Astrocyte (in vitro differentiated cells and primary cell): ENCODE measurements around the gene RSPH6A. TPM values are rescaled to one million over a fixed set of nuclear protein-coding genes. Genes with fewer than 3 reads are reported as not detected.

Source experiments
- DNase-seq: peaks from one replicate; pipeline ENCODE4 v3.0.0-alpha.2; 2010; ENCODE audit warnings: low read depth
- FAIRE-seq: peaks from 2 replicates; lab custom pipeline; 2011; peaks lifted over from hg19 to GRCh38; lab: Jason Lieb, UNC
- H2AFZ ChIP-seq: 2 replicates; pipeline ENCODE4 v1.6.0; 2012; ENCODE audit warnings: low read depth, low read length, inconsistent platforms
- H3K27ac ChIP-seq: 2 replicates; pipeline ENCODE4 v1.5.1; 2011; ENCODE audit warnings: low read depth, low read length, inconsistent platforms
- H3K27me3 ChIP-seq: 2 replicates; pipeline ENCODE4 v1.6.0; 2011; ENCODE audit warnings: low read length, inconsistent platforms; ENCODE audit not compliant: insufficient read depth
- H3K36me3 ChIP-seq: 2 replicates; pipeline ENCODE4 v1.5.1; 2011; ENCODE audit warnings: low read length, inconsistent platforms; ENCODE audit not compliant: insufficient read depth
- H3K4me1 ChIP-seq: 2 replicates; pipeline ENCODE4 v1.5.1; 2011; ENCODE audit warnings: low read length, inconsistent platforms; ENCODE audit not compliant: insufficient read depth
- H3K4me2 ChIP-seq: 2 replicates; pipeline ENCODE4 v1.6.0; 2012; ENCODE audit warnings: low read length, inconsistent platforms
- H3K4me3 ChIP-seq: 2 replicates; pipeline ENCODE4 v1.5.1; 2011; ENCODE audit warnings: low read depth, mild to moderate bottlenecking, low read length, inconsistent platforms; ENCODE audit not compliant: insufficient read depth
- H3K79me2 ChIP-seq: 2 replicates; pipeline ENCODE4 v1.6.0; 2012; ENCODE audit warnings: mild to moderate bottlenecking, low read length, inconsistent platforms; ENCODE audit not compliant: insufficient read depth
- H3K9ac ChIP-seq: 2 replicates; pipeline ENCODE4 v1.6.0; 2012; ENCODE audit warnings: mild to moderate bottlenecking, low read length, inconsistent platforms
- H3K9me3 ChIP-seq: 2 replicates; pipeline ENCODE4 v1.5.1; 2012; ENCODE audit warnings: low read depth, mild to moderate bottlenecking, low read length, inconsistent platforms; ENCODE audit not compliant: insufficient read depth
- H4K20me1 ChIP-seq: 2 replicates; pipeline ENCODE4 v1.6.0; 2012; ENCODE audit warnings: low read length, inconsistent platforms; ENCODE audit not compliant: insufficient read depth
- H3K27ac Mint-ChIP-seq: one replicate; pipeline ENCODE4 v1.8.0; 2021; ENCODE audit warnings: mild to moderate bottlenecking, mixed read lengths; ENCODE audit not compliant: unreplicated experiment
- H3K27me3 Mint-ChIP-seq: one replicate; pipeline ENCODE4 v1.8.0; 2021; ENCODE audit warnings: low read depth, mixed read lengths; ENCODE audit not compliant: unreplicated experiment
- H3K36me3 Mint-ChIP-seq: one replicate; pipeline ENCODE4 v1.8.0; 2021; ENCODE audit warnings: low read depth, mixed read lengths; ENCODE audit not compliant: unreplicated experiment
- H3K4me1 Mint-ChIP-seq: one replicate; pipeline ENCODE4 v1.8.0; 2021; ENCODE audit warnings: low read depth, mixed read lengths; ENCODE audit not compliant: unreplicated experiment
- H3K4me3 Mint-ChIP-seq: one replicate; pipeline ENCODE4 v1.8.0; 2021; ENCODE audit warnings: mild to moderate bottlenecking, moderate library complexity, mixed read lengths; ENCODE audit not compliant: unreplicated experiment
- H3K9me3 Mint-ChIP-seq: one replicate; pipeline ENCODE4 v1.8.0; 2021; ENCODE audit warnings: mild to moderate bottlenecking, mixed read lengths; ENCODE audit not compliant: unreplicated experiment
- CTCF ChIP-seq: IDR thresholded peaks from 2 replicates; pipeline ENCODE4 v1.5.1; 2011; ENCODE audit warnings: low read depth, mild to moderate bottlenecking, inconsistent platforms, low read length, moderate library complexity; ENCODE audit not compliant: insufficient read depth
- EZH2 ChIP-seq: IDR thresholded peaks from 2 replicates; pipeline ENCODE4 v1.6.1; 2012; ENCODE audit warnings: mild to moderate bottlenecking, low read length, inconsistent platforms; ENCODE audit not compliant: insufficient read depth
- total RNA-seq: library from RNA; stranded (reverse); gene quantifications from 2 replicates; pipeline ENCODE4 v1.2.1, GENCODE V29; 2021

RSPH6A gene
- total RNA-seq, 1 donor from 2014 or later = 0.23 TPM

- H3K36me3 ChIP-seq = peaks cover 30% of the 10 kb centered on the region
- peaks cover 20% of the 10 kb centered on the region for H3K36me3 Mint-ChIP-seq
- H3K4me3 Mint-ChIP-seq = peak overlapping the region; percentile 17
Measured at GRCh38 chr19:45824531-45825262, 9.6 kb upstream of the RSPH6A start.

GRCh38 chr19:45824041-45824471 lies 8.9 kb upstream of the RSPH6A start:
- H3K4me3 ChIP-seq = no peak overlapping the region
- Mint-ChIP-seq H3K4me3 (no peak overlapping the region), H3K36me3 (peaks cover 18% of the 10 kb centered on the region), H3K27me3 (no peaks in the 10 kb centered on the region), H3K9me3 (no peaks in the 10 kb centered on the region), H3K4me1 (no peaks in the 10 kb centered on the region), H3K27ac (no peak overlapping the region)
- peak; percentile 39 for DNase-seq
- no peaks in the 10 kb centered on the region for H3K27me3 ChIP-seq
- no peaks in the 10 kb centered on the region for H3K4me1 ChIP-seq
- H3K79me2 ChIP-seq = no peaks in the 10 kb centered on the region
- H4K20me1 ChIP-seq = peaks cover 3% of the 10 kb centered on the region
- H3K36me3 ChIP-seq = peaks cover 26% of the 10 kb centered on the region
- H2AFZ ChIP-seq = no peak overlapping the region
- no peak overlapping the region for H3K4me2 ChIP-seq
- no peak for FAIRE-seq
- H3K27ac ChIP-seq = no peak overlapping the region
- no peaks in the 10 kb centered on the region for H3K9me3 ChIP-seq
- TF ChIP-seq EZH2 (no peak), CTCF (no peak)
- no peak overlapping the region for H3K9ac ChIP-seq

More at GRCh38 chr19:45824531-45825262, 9.6 kb upstream of the RSPH6A start:
- Mint-ChIP-seq H3K9me3 (no peaks in the 10 kb centered on the region), H3K27ac (no peak overlapping the region), H3K4me1 (no peaks in the 10 kb centered on the region), H3K27me3 (no peaks in the 10 kb centered on the region)
- no peak overlapping the region for H3K4me3 ChIP-seq
- H2AFZ ChIP-seq = no peak overlapping the region
- H3K27ac ChIP-seq = no peak overlapping the region
- TF ChIP-seq EZH2 (no peak), CTCF (no peak)
- no peak for FAIRE-seq
- no peak overlapping the region for H3K4me2 ChIP-seq
- H3K4me1 ChIP-seq = no peaks in the 10 kb centered on the region
- no peaks in the 10 kb centered on the region for H3K27me3 ChIP-seq
- peaks cover 3% of the 10 kb centered on the region for H4K20me1 ChIP-seq
- no peak overlapping the region for H3K9ac ChIP-seq
- DNase-seq = no peak
- no peaks in the 10 kb centered on the region for H3K79me2 ChIP-seq
- H3K9me3 ChIP-seq = no peaks in the 10 kb centered on the region

- H3K9ac ChIP-seq = no peak overlapping the region
- no peak overlapping the region for H3K27ac ChIP-seq
- H3K4me2 ChIP-seq = no peak overlapping the region
- no peaks in the 10 kb centered on the region for H3K79me2 ChIP-seq
- peaks cover 23% of the 10 kb centered on the region for H3K36me3 ChIP-seq
- Mint-ChIP-seq H3K9me3 (no peaks in the 10 kb centered on the region), H3K36me3 (peaks cover 13% of the 10 kb centered on the region), H3K27ac (no peak overlapping the region), H3K27me3 (no peaks in the 10 kb centered on the region), H3K4me1 (no peaks in the 10 kb centered on the region), H3K4me3 (no peak overlapping the region)
- no peak for TF ChIP-seq EZH2
- TF ChIP-seq CTCF = no peak
- H3K9me3 ChIP-seq = no peaks in the 10 kb centered on the region
- DNase-seq (no peak), FAIRE-seq (no peak)
- no peaks in the 10 kb centered on the region for H3K27me3 ChIP-seq
- H2AFZ ChIP-seq = no peak overlapping the region
- H3K4me3 ChIP-seq = no peak overlapping the region
- no peaks in the 10 kb centered on the region for H4K20me1 ChIP-seq
- H3K4me1 ChIP-seq = no peaks in the 10 kb centered on the region
Measured at GRCh38 chr19:45823182-45823581, 8.1 kb upstream of the RSPH6A start.
